GM19372 (cell line): ENCODE data around the gene LIMK2.

Experiments used
- ATAC-seq: cut with Tn5 transposase; IDR thresholded peaks from one replicate; pipeline ENCODE4 v1.9.1; 2021; ENCODE audit warnings: mild to moderate bottlenecking, low read depth, moderate library complexity; ENCODE audit not compliant: unreplicated experiment

Gene LIMK2

DNA sequence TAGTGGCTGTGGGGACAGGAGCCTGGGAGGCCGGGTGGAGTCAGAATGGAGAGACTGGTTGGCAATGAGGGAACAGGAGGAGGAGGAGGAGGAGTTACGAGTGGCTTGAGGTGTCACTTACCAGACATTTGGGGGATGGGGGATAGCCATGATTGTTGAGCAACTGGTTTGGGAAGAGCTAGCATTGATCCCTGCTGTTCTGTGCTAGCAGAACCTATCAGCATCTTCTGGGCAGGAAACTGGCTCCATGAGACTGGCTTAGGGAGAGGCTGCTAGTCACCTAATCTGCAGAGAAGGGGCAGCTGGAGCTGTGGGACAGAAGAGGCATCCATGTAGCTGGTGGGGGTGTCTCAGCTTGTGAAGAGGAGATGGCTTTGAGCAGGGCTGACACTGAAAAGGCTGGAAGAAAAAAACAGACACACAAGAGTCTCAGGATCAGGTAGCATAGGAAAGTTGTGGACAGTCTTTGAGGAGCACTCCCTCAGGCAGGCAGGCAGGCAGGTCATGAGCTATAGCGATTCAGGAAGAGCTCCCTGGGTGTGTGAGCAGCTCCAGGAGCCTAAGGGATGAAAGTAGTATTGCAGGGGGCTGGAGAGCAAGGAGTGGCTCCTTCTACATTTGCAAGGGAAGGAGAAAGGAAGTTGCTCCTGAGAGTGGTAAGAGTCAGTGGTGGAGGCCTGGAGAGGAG is 57.9 kb downstream of the LIMK2 start:
- ATAC-seq: no peak

DNA sequence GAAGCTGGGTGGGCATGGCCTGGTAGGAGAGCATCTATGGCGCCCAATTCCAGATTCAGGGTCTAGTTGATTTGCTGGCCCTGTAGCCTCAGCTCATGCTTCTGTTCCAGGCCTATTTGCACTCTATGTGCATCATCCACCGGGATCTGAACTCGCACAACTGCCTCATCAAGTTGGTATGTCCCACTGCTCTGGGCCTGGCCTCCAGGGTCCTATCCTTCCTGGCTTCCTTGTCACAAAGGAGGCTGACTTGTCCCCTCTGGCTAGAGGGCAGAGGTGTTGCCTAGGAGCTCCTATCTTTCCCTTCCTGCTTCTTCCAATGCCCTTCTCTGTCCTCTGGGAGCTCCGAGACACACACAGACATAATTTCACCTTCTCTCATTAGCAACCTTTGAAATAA is 58.9 kb downstream of the LIMK2 start:
- ATAC-seq: no peak

DNA sequence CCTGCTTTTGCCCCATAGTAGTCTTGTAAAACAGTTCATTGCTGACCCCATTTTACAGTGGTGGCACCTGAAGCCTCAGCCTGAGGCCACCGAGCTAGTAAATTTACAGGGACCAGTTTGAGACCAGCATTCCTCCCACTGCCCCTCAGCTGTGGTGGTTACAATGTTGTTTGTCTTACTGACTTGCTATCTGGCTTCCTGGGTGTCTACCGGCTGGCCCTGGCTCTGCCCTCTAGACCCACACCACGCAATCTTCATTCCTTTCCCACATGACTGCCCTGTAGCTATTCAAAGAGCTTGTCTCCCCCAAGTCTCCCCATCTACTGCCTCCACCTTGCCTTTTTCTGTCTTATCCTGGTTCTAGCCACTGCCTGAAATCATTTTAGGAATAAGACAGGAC is 59.4 kb downstream of the LIMK2 start:
- no peak for ATAC-seq

DNA sequence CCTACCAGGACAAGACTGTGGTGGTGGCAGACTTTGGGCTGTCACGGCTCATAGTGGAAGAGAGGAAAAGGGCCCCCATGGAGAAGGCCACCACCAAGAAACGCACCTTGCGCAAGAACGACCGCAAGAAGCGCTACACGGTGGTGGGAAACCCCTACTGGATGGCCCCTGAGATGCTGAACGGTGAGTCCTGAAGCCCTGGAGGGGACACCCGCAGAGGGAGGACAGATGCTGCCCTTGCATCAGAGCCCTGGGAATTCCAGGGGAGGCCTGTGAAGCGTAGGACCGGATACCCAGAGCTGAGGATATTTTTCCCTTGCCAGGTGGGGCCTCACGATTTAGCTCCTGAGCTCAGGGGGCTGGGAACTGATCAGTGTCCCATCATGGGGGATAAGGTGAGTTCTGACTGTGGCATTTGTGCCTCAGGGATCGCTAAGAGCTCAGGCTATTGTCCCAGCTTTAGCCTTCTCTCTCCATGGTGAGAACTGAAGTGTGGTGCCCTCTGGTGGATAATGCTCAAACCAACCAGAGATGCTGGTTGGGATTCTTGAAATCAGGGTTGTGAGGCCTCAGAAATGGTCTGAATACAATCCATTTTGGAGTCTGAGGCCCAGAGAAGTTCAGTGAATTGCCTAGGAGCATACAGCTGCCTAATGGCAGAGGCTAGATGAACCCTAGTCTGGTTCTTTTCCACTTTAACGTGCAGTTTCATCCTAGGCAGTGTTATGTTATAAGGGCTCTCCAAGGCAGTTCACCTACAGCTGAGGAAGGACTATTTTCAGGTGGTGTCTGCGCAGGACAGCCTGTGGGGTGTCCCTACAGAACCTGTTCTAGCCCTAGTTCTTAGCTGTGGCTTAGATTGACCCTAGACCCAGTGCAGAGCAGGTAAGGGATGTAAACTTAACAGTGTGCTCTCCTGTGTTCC is 60.7 kb downstream of the LIMK2 start:
- no peak for ATAC-seq

DNA sequence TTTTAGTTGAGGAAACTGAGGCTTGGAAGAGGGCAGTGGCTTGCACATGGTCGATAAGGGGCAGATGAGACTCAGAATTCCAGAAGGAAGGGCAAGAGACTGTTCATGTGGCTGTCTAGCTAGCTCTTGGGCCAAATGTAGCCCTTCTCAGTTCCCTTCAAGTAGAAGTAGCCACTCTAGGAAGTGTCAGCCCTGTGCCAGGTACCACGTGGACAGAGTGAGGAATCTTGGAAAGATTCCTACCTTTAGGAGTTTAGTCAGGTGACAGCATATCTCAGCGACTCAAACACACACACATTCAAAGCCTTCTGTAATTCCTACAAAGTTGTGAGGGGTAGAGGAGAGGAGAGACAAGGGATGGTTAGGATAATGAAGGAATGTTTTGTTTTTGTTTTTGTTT is 61.9 kb downstream of the LIMK2 start:
- no peak for ATAC-seq

DNA sequence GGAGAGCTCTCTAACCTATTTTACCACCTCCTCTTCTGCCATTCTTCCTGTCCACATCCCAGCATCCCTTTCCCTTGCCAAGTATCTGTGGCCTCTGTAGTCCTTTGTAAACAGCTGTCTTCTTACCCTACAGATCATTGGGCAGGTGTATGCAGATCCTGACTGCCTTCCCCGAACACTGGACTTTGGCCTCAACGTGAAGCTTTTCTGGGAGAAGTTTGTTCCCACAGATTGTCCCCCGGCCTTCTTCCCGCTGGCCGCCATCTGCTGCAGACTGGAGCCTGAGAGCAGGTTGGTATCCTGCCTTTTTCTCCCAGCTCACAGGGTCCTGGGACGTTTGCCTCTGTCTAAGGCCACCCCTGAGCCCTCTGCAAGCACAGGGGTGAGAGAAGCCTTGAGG is 62.9 kb downstream of the LIMK2 start:
- ATAC-seq: no peak

DNA sequence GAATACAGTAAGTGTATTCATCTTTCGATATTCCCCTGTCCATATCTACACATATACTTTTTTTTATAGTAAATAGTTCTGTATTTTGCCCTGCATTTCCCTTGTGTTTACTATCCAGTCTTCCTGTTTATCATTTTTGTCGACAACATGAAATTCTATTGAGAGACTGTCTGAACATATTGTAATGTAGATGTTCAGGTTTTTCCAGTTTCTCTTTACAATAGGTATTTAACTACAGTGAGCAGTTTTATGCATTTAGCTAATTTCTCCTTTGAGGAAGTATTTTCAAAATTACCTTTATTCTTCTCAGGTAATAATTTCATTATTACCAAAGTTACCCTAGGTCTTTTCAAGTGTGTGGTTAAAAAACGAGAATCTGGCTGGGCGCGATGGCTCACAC is 63.5 kb downstream of the LIMK2 start:
- no peak for ATAC-seq

DNA sequence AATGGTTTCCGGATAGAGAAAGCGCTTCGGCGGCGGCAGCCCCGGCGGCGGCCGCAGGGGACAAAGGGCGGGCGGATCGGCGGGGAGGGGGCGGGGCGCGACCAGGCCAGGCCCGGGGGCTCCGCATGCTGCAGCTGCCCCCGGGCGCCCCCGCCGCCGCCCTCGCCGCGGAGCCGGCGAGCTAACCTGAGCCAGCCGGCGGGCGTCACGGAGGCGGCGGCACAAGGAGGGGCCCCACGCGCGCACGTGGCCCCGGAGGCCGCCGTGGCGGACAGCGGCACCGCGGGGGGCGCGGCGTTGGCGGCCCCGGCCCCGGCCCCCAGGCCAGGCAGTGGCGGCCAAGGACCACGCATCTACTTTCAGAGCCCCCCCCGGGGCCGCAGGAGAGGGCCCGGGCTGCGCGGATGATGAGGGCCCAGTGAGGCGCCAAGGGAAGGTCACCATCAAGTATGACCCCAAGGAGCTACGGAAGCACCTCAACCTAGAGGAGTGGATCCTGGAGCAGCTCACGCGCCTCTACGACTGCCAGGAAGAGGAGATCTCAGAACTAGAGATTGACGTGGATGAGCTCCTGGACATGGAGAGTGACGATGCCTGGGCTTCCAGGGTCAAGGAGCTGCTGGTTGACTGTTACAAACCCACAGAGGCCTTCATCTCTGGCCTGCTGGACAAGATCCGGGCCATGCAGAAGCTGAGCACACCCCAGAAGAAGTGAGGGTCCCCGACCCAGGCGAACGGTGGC is 64.5 kb downstream of the LIMK2 start:
- no peak for ATAC-seq

DNA sequence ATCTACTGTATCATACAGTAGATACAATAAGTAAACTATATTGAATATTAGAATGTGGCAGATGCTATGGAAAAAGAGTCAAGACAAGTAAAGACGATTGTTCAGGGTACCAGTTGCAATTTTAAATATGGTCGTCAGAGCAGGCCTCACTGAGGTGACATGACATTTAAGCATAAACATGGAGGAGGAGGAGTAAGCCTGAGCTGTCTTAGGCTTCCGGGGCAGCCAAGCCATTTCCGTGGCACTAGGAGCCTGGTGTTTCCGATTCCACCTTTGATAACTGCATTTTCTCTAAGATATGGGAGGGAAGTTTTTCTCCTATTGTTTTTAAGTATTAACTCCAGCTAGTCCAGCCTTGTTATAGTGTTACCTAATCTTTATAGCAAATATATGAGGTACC is 65.6 kb downstream of the LIMK2 start:
- ATAC-seq: no peak

DNA sequence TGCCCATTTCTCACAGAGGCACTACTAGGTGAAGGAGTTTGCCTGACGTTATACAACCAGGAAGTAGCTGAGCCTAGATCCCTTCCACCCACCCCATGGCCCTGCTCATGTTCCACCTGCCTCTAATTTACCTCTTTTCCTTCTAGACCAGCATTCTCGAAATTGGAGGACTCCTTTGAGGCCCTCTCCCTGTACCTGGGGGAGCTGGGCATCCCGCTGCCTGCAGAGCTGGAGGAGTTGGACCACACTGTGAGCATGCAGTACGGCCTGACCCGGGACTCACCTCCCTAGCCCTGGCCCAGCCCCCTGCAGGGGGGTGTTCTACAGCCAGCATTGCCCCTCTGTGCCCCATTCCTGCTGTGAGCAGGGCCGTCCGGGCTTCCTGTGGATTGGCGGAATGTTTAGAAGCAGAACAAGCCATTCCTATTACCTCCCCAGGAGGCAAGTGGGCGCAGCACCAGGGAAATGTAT is 66.1 kb downstream of the LIMK2 start:
- ATAC-seq: no peak

DNA sequence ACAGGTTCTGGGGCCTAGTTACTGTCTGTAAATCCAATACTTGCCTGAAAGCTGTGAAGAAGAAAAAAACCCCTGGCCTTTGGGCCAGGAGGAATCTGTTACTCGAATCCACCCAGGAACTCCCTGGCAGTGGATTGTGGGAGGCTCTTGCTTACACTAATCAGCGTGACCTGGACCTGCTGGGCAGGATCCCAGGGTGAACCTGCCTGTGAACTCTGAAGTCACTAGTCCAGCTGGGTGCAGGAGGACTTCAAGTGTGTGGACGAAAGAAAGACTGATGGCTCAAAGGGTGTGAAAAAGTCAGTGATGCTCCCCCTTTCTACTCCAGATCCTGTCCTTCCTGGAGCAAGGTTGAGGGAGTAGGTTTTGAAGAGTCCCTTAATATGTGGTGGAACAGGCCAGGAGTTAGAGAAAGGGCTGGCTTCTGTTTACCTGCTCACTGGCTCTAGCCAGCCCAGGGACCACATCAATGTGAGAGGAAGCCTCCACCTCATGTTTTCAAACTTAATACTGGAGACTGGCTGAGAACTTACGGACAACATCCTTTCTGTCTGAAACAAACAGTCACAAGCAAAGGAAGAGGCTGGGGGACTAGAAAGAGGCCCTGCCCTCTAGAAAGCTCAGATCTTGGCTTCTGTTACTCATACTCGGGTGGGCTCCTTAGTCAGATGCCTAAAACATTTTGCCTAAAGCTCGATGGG is 66.7 kb downstream of the LIMK2 start:
- ATAC-seq: no peak

DNA sequence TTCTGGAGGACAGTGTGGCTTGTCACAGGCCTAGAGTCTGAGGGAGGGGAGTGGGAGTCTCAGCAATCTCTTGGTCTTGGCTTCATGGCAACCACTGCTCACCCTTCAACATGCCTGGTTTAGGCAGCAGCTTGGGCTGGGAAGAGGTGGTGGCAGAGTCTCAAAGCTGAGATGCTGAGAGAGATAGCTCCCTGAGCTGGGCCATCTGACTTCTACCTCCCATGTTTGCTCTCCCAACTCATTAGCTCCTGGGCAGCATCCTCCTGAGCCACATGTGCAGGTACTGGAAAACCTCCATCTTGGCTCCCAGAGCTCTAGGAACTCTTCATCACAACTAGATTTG is 67.2 kb downstream of the LIMK2 start:
- no peak for ATAC-seq

DNA sequence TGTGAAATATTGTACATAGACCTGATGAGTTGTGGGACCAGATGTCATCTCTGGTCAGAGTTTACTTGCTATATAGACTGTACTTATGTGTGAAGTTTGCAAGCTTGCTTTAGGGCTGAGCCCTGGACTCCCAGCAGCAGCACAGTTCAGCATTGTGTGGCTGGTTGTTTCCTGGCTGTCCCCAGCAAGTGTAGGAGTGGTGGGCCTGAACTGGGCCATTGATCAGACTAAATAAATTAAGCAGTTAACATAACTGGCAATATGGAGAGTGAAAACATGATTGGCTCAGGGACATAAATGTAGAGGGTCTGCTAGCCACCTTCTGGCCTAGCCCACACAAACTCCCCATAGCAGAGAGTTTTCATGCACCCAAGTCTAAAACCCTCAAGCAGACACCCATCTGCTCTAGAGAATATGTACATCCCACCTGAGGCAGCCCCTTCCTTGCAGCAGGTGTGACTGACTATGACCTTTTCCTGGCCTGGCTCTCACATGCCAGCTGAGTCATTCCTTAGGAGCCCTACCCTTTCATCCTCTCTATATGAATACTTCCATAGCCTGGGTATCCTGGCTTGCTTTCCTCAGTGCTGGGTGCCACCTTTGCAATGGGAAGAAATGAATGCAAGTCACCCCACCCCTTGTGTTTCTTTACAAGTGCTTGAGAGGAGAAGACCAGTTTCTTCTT is 67.9 kb downstream of the LIMK2 start:
- no peak for ATAC-seq

DNA sequence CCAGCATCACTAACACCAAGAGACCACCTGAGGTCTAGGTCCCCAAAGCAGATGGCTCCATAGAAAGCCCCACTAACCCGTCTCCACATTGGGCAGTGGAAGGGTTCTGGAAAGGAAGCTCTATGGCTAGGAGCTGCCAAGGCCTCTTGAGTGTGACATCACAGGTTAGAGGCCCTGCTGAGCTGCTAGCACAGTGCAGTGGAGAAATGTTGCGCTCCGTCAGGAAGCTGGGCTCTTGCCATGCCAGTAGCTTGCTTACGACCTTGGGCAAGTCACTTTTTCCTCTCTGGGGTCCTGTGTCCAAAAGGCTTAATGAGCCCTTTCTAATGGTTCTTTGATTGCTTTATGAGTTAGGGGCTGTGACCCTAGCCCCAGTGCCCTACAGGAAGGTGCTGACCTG is 69.6 kb downstream of the LIMK2 start:
- no peak for ATAC-seq

DNA sequence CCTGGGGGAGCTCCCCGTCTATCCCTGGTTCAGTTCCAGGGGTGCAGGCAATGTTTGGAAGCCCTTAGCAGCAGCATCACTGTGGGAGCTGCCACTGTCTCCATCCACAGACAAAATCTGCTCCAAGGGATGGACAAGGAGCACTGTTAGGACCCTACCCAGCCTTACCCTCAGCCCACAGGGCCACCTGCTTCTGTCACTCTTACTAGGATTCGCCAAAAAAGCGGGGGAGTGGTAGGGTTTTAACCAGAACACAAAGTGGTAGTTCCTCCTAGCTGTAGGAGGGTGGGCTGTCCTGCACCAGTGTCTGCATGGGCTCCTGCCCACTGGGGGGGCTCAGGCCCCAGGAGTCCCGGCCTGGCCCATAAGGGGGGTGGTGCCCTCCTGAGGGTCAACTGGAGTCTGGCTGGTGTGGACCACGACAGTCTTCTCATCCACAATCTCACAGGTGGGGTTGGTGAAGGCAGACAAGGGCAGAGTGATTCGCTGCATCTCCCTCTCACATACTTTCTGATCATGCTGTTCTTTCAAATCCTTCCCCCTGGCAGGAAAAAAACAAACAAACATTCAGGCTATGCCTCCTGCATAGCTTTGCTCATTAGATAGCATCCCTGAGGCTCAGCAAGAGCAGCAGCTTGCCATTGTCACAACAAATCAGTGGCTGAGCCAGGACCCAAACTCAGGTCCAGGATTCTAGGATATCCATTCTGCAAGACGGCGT is 70.8 kb downstream of the LIMK2 start:
- no peak for ATAC-seq

DNA sequence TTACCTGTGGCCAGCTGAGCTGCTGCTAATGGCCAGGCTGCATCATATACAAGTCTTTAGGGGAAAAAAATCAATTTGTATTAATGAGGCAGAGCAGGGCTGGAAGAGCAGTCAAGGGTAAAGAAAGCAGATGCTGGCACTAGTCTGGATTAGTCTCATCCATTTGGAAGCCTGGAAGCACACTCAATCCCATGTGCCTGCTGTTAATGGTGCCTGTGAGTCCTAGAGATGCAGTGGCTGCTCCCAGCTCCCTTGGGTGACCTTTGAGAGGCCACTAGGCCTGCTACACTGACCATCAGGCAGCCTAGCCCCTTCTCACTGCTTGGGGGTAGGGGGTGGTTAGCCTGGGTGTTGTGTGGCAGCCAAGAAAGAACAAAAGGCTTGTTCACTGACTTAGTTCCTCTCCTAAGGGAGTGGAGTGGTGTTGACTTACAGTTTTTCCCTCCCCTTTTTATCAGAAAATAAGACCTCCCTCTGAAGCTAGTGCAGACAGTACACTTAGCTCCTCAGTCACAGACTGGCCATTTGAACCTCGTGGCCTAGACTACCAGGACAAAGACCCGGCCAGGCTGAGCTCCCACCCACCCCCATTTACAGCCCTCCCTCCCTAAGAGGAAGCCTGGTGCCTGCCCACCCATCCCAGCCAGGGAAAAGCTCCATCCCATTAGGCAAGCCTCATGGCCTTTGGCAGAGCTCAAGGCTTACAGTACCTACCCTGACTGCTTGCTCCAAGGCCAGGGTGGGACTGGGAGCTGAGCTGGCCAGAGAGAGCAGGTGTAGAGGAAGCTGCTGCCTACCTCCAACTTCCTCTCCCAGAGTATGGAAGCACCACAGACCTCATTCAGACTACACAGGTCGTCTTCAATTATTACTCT is 72.4 kb downstream of the LIMK2 start:
- ATAC-seq: no peak

DNA sequence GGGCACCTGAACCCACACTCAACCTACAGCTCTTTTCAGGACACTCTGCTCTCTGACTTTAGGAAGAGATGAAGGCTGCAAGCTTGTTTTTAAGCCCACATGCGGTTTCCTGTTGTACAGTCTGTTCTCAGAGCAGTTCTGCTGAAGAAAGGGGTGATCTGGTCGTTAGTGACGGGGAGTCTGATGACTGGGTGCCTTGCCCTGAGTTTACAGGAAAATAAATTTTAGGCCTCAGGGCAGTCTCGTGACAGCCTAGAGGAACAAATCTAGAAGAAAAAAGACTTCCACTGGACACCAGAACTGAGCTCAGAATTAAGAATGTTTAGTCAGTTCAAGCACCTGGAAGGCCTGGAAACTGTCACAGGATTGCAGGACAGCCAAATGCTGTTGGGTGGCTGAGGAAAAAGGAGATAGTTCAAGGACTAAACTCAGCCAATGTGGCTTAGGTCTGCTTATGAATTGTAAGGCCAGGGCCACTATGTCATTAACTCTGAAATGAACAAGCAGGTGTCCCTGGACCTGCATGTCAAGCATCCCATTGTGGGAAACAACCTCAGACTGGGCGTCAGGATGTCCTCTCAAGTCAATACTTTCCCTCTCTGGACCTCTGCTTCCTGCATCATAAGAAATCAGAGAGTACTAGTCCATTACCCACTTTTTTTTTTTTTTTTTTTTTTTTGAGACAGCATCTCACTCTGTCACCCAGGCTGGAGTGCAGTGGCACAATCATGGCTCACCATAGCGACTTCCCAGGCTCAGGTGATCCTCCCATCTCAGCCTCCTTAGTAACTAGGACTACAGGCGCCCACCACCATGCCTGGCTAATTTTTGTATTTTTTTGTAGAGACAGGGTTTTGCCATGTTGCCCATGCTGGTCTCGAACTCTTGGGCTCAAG is 74.5 kb downstream of the LIMK2 start:
- no peak for ATAC-seq
